ENCODE results near the gene METTL1.

Gene METTL1

GRCh38 chr12:57800965-57801364 is 29.1 kb upstream of the METTL1 start:
- Mint-ChIP-seq H3K36me3 (ENCODE audit: low read depth) (peaks cover 38% of the 10 kb centered on the region), H3K27me3 (ENCODE audit: low read depth, poor library complexity) (no peaks in the 10 kb centered on the region), H3K4me3 (no peak overlapping the region), H3K4me1 (no peaks in the 10 kb centered on the region), H3K27ac (no peak overlapping the region), H3K9me3 (no peaks in the 10 kb centered on the region)
- TF ChIP-seq CTCF (IDR thresholded peaks at IDR 0.05) = no peak
- no peak for DNase-seq

GRCh38 chr12:57797933-57798332 is 26.0 kb upstream of the METTL1 start:
- TF ChIP-seq CTCF (IDR thresholded peaks at IDR 0.05) = no peak
- peaks cover 47% of the 10 kb centered on the region for H3K36me3 Mint-ChIP-seq (ENCODE audit: low read depth)
- H3K27me3 Mint-ChIP-seq (ENCODE audit: low read depth, poor library complexity) = no peaks in the 10 kb centered on the region
- no peak overlapping the region for H3K4me3 Mint-ChIP-seq
- no peak overlapping the region for H3K27ac Mint-ChIP-seq
- no peaks in the 10 kb centered on the region for H3K9me3 Mint-ChIP-seq
- no peaks in the 10 kb centered on the region for H3K4me1 Mint-ChIP-seq
- no peak for DNase-seq

GRCh38 chr12:57796996-57797395 is 25.1 kb upstream of the METTL1 start:
- no peak for TF ChIP-seq CTCF (IDR thresholded peaks at IDR 0.05)
- no peak overlapping the region for H3K27ac Mint-ChIP-seq
- H3K9me3 Mint-ChIP-seq = no peaks in the 10 kb centered on the region
- peaks cover 57% of the 10 kb centered on the region for H3K36me3 Mint-ChIP-seq (ENCODE audit: low read depth)
- no peaks in the 10 kb centered on the region for H3K27me3 Mint-ChIP-seq (ENCODE audit: low read depth, poor library complexity)
- DNase-seq = no peak
- no peaks in the 10 kb centered on the region for H3K4me1 Mint-ChIP-seq
- no peak overlapping the region for H3K4me3 Mint-ChIP-seq

- Mint-ChIP-seq H3K36me3 (ENCODE audit: low read depth) (peaks cover 68% of the 10 kb centered on the region), H3K27ac (no peak overlapping the region), H3K4me3 (no peak overlapping the region), H3K9me3 (no peaks in the 10 kb centered on the region), H3K27me3 (ENCODE audit: low read depth, poor library complexity) (no peaks in the 10 kb centered on the region), H3K4me1 (no peaks in the 10 kb centered on the region)
- DNase-seq = no peak
- TF ChIP-seq CTCF (IDR thresholded peaks at IDR 0.05) = no peak
Measured at GRCh38 chr12:57795354-57795753, 23.4 kb upstream of the METTL1 start.

- no peaks in the 10 kb centered on the region for H3K27me3 Mint-ChIP-seq (ENCODE audit: low read depth, poor library complexity)
- TF ChIP-seq CTCF (IDR thresholded peaks at IDR 0.05) = no peak
- no peak overlapping the region for H3K4me3 Mint-ChIP-seq
- no peaks in the 10 kb centered on the region for H3K9me3 Mint-ChIP-seq
- no peak for DNase-seq
- H3K36me3 Mint-ChIP-seq (ENCODE audit: low read depth) = peaks cover 67% of the 10 kb centered on the region
- H3K4me1 Mint-ChIP-seq = no peaks in the 10 kb centered on the region
- H3K27ac Mint-ChIP-seq = no peak overlapping the region
Measured at GRCh38 chr12:57793920-57794319, 22.0 kb upstream of the METTL1 start.

GRCh38 chr12:57783861-57784260 is 12.0 kb upstream of the METTL1 start:
- no peak for TF ChIP-seq CTCF (IDR thresholded peaks at IDR 0.05)
- no peak for DNase-seq
- Mint-ChIP-seq H3K27me3 (ENCODE audit: low read depth, poor library complexity) (peaks cover 8% of the 10 kb centered on the region), H3K9me3 (no peaks in the 10 kb centered on the region), H3K36me3 (ENCODE audit: low read depth) (peaks cover 32% of the 10 kb centered on the region), H3K4me1 (peaks cover 13% of the 10 kb centered on the region), H3K27ac (no peak overlapping the region), H3K4me3 (peak overlapping the region; percentile 81)
